Measurements from ENCODE around the gene CPSF3.

CPSF3 gene

GRCh38 chr2:9422321-9423099 lies 944 bp upstream of the CPSF3 start:
- DNase-seq: peak; percentile 55

GRCh38 chr2:9423922-9424272 lies 443 bp downstream of the CPSF3 start:
- peak; percentile 48 for DNase-seq

- DNase-seq: no peak
These were observed 1.2 kb downstream of the CPSF3 start for GRCh38 chr2:9424447-9425164.

- DNase-seq: no peak
These were observed 5.6 kb downstream of the CPSF3 start for GRCh38 chr2:9428965-9429577.

- DNase-seq: no peak
These were observed 7.2 kb downstream of the CPSF3 start for GRCh38 chr2:9430316-9431293.

GRCh38 chr2:9434489-9434888 lies 11.0 kb downstream of the CPSF3 start:
- no peak for DNase-seq

GRCh38 chr2:9439536-9439935 lies 16.1 kb downstream of the CPSF3 start:
- no peak for DNase-seq

- no peak for DNase-seq
These were observed 16.7 kb downstream of the CPSF3 start for GRCh38 chr2:9440058-9440727.

- DNase-seq: no peak
These were observed 18.1 kb downstream of the CPSF3 start for GRCh38 chr2:9441556-9441955.

GRCh38 chr2:9443526-9443925 lies 20.1 kb downstream of the CPSF3 start:
- DNase-seq: no peak

- no peak for DNase-seq
These were observed 21.6 kb downstream of the CPSF3 start for GRCh38 chr2:9445089-9445488.

- no peak for DNase-seq
These were observed 27.8 kb downstream of the CPSF3 start for GRCh38 chr2:9451231-9451630.

GRCh38 chr2:9460441-9461017 lies 37.1 kb downstream of the CPSF3 start:
- no peak for DNase-seq

- DNase-seq: no peak
These were observed 37.6 kb downstream of the CPSF3 start for GRCh38 chr2:9461079-9461478.

GRCh38 chr2:9462313-9462712 lies 38.9 kb downstream of the CPSF3 start:
- DNase-seq: no peak

- no peak for DNase-seq
These were observed 39.6 kb downstream of the CPSF3 start for GRCh38 chr2:9462886-9463697.

- DNase-seq: peak; percentile 50
These were observed 40.2 kb downstream of the CPSF3 start for GRCh38 chr2:9463698-9464034.

GRCh38 chr2:9465170-9465569 lies 41.7 kb downstream of the CPSF3 start:
- DNase-seq: no peak

- DNase-seq: no peak
These were observed 42.8 kb downstream of the CPSF3 start for GRCh38 chr2:9466147-9466683.

- no peak for DNase-seq
These were observed 44.2 kb downstream of the CPSF3 start for GRCh38 chr2:9467687-9468086.

GRCh38 chr2:9471206-9471605 lies 47.8 kb downstream of the CPSF3 start:
- DNase-seq: no peak

Data from inflammatory macrophage treated with lipopolysaccharide for 4 hours (primary cell).